ENCODE data around the gene MUC4. TPM values are rescaled to one million over a fixed set of nuclear protein-coding genes. Genes with fewer than 3 reads are reported as not detected.

MUC4 gene
- total and polyA plus RNA-seq, 3 experiments from 2014 or later = 0.24 to 0.35 TPM; not detected in 1

GRCh38 chr3:195805181-195805580 is 6.5 kb downstream of the MUC4 start:
- H3K4me3 ChIP-seq (ENCODE audit: low read length) = no peak overlapping the region
- POLR2A ChIA-PET = no interaction called here
- Mint-ChIP-seq H3K9me3 (no peaks in the 10 kb centered on the region), H3K27ac (no peak overlapping the region), H3K36me3 (peaks cover 0 to 4% (median 2%) of the 10 kb centered on the region in 3 donors), H3K27me3 (peaks cover 1 to 39% of the 10 kb centered on the region in 2 donors), H3K4me1 (peaks cover 38 to 41% (median 39%) of the 10 kb centered on the region in 3 donors), H3K4me3 (no peak overlapping the region)
- DNase-seq = no peak
- peaks cover 41% of the 10 kb centered on the region for H3K4me1 ChIP-seq (ENCODE audit: insufficient read depth, low read length)
- H3K27ac ChIP-seq (ENCODE audit: low read depth, low read length) = peak overlapping the region; percentile 62
- H3K36me3 ChIP-seq (ENCODE audit: insufficient read depth, low read length) = no peaks in the 10 kb centered on the region
- CTCF ChIA-PET = no interaction called here
- H3K27me3 ChIP-seq (ENCODE audit: insufficient read depth, low read length, poor library complexity, severe bottlenecking) = no peaks in the 10 kb centered on the region
- no peaks in the 10 kb centered on the region for H3K9me3 ChIP-seq (ENCODE audit: low read length)

GRCh38 chr3:195803289-195803908 is 8.3 kb downstream of the MUC4 start:
- DNase-seq = no peak
- Mint-ChIP-seq H3K9me3 (peaks cover 0 to 2% (median 0%) of the 10 kb centered on the region in 5 donors), H3K27me3 (peaks cover 1 to 35% of the 10 kb centered on the region in 2 donors), H3K27ac (peak overlapping the region in 1 of 8 donors; percentile 5), H3K4me1 (peaks cover 38 to 41% (median 39%) of the 10 kb centered on the region in 3 donors), H3K4me3 (peak overlapping the region in 4 of 7 donors; percentile 4 to 71 (median 39)), H3K36me3 (peaks cover 0 to 4% (median 2%) of the 10 kb centered on the region in 3 donors)
- Histone ChIP-seq H3K4me3 (ENCODE audit: low read length) (no peak overlapping the region), H3K27ac (ENCODE audit: low read depth, low read length) (peak overlapping the region; percentile 49), H3K36me3 (ENCODE audit: insufficient read depth, low read length) (no peaks in the 10 kb centered on the region), H3K9me3 (ENCODE audit: low read length) (no peaks in the 10 kb centered on the region), H3K4me1 (ENCODE audit: insufficient read depth, low read length) (peaks cover 41% of the 10 kb centered on the region), H3K27me3 (ENCODE audit: insufficient read depth, low read length, poor library complexity, severe bottlenecking) (no peaks in the 10 kb centered on the region)
- ChIA-PET POLR2A (no interaction called here), CTCF (no interaction called here)

- ChIA-PET POLR2A (no interaction called here), CTCF (no interaction called here)
- peaks cover 38 to 41% (median 39%) of the 10 kb centered on the region in 3 donors for H3K4me1 Mint-ChIP-seq
- peaks cover 0 to 4% (median 2%) of the 10 kb centered on the region in 3 donors for H3K36me3 Mint-ChIP-seq
- H3K9me3 ChIP-seq (ENCODE audit: low read length) = no peaks in the 10 kb centered on the region
- no peak for DNase-seq
- H3K36me3 ChIP-seq (ENCODE audit: insufficient read depth, low read length) = no peaks in the 10 kb centered on the region
- H3K27me3 ChIP-seq (ENCODE audit: insufficient read depth, low read length, poor library complexity, severe bottlenecking) = no peaks in the 10 kb centered on the region
- H3K27me3 Mint-ChIP-seq = peaks cover 1 to 35% of the 10 kb centered on the region in 2 donors
- H3K27ac ChIP-seq (ENCODE audit: low read depth, low read length) = peak overlapping the region; percentile 49
- no peak overlapping the region for H3K4me3 ChIP-seq (ENCODE audit: low read length)
- H3K9me3 Mint-ChIP-seq = peaks cover 0 to 2% (median 0%) of the 10 kb centered on the region in 5 donors
- H3K27ac Mint-ChIP-seq = peak overlapping the region in 2 of 8 donors; percentile 2 to 85
- peak overlapping the region in 5 of 7 donors; percentile 1 to 87 (median 36) for H3K4me3 Mint-ChIP-seq
- peaks cover 41% of the 10 kb centered on the region for H3K4me1 ChIP-seq (ENCODE audit: insufficient read depth, low read length)
These were observed 8.9 kb downstream of the MUC4 start for GRCh38 chr3:195802795-195803194.

GRCh38 chr3:195802261-195802701 is 9.4 kb downstream of the MUC4 start:
- CTCF ChIA-PET = no interaction called here
- peak overlapping the region in 4 of 8 donors; percentile 66 to 85 (median 76) for H3K27ac Mint-ChIP-seq
- H3K4me1 Mint-ChIP-seq = peaks cover 38 to 41% (median 39%) of the 10 kb centered on the region in 3 donors

GRCh38 chr3:195801251-195802183 is 10.2 kb downstream of the MUC4 start:
- no peak overlapping the region for H3K27ac ChIP-seq (ENCODE audit: low read depth, low read length)
- H3K4me1 ChIP-seq (ENCODE audit: insufficient read depth, low read length) = peaks cover 39% of the 10 kb centered on the region
- Mint-ChIP-seq H3K9me3 (peaks cover 0 to 2% (median 0%) of the 10 kb centered on the region in 5 donors), H3K27me3 (peaks cover 1 to 35% of the 10 kb centered on the region in 2 donors), H3K4me3 (peak overlapping the region in 3 of 7 donors; percentile 36 to 87 (median 71)), H3K27ac (peak overlapping the region in 4 of 8 donors; percentile 25 to 84 (median 52)), H3K4me1 (peaks cover 38 to 41% (median 39%) of the 10 kb centered on the region in 3 donors), H3K36me3 (peaks cover 0 to 4% (median 2%) of the 10 kb centered on the region in 3 donors)
- H3K4me3 ChIP-seq (ENCODE audit: low read length) = no peak overlapping the region
- POLR2A ChIA-PET = no interaction called here
- H3K36me3 ChIP-seq (ENCODE audit: insufficient read depth, low read length) = no peaks in the 10 kb centered on the region
- H3K27me3 ChIP-seq (ENCODE audit: insufficient read depth, low read length, poor library complexity, severe bottlenecking) = no peaks in the 10 kb centered on the region
- no peak for DNase-seq
- CTCF ChIA-PET = no interaction called here
- H3K9me3 ChIP-seq (ENCODE audit: low read length) = no peaks in the 10 kb centered on the region

More at GRCh38 chr3:195802261-195802701, 9.4 kb downstream of the MUC4 start:
- H3K27ac ChIP-seq (ENCODE audit: low read depth, low read length) = no peak overlapping the region
- no peaks in the 10 kb centered on the region for H3K27me3 ChIP-seq (ENCODE audit: insufficient read depth, low read length, poor library complexity, severe bottlenecking)
- Mint-ChIP-seq H3K9me3 (peaks cover 0 to 2% (median 0%) of the 10 kb centered on the region in 5 donors), H3K27me3 (peaks cover 1 to 35% of the 10 kb centered on the region in 2 donors), H3K36me3 (peaks cover 0 to 4% (median 2%) of the 10 kb centered on the region in 3 donors), H3K4me3 (peak overlapping the region in 4 of 7 donors; percentile 33 to 87 (median 54))
- peak in 2 of 5 donors; percentile 28 to 30 for DNase-seq
- peaks cover 41% of the 10 kb centered on the region for H3K4me1 ChIP-seq (ENCODE audit: insufficient read depth, low read length)
- no peaks in the 10 kb centered on the region for H3K36me3 ChIP-seq (ENCODE audit: insufficient read depth, low read length)
- no peaks in the 10 kb centered on the region for H3K9me3 ChIP-seq (ENCODE audit: low read length)
- peak overlapping the region; percentile 19 for H3K4me3 ChIP-seq (ENCODE audit: low read length)
- POLR2A ChIA-PET = no interaction called here

- POLR2A ChIA-PET = no interaction called here
- no peak for DNase-seq
- Mint-ChIP-seq H3K36me3 (peaks cover 0 to 2% (median 0%) of the 10 kb centered on the region in 3 donors), H3K27ac (peak overlapping the region in 1 of 8 donors; percentile 26), H3K27me3 (peaks cover 1 to 35% of the 10 kb centered on the region in 2 donors), H3K4me1 (peaks cover 35 to 40% (median 35%) of the 10 kb centered on the region in 3 donors), H3K9me3 (peaks cover 0 to 2% (median 0%) of the 10 kb centered on the region in 5 donors), H3K4me3 (no peak overlapping the region)
- H3K36me3 ChIP-seq (ENCODE audit: insufficient read depth, low read length) = no peaks in the 10 kb centered on the region
- H3K27ac ChIP-seq (ENCODE audit: low read depth, low read length) = no peak overlapping the region
- no peak overlapping the region for H3K4me3 ChIP-seq (ENCODE audit: low read length)
- H3K4me1 ChIP-seq (ENCODE audit: insufficient read depth, low read length) = peaks cover 33% of the 10 kb centered on the region
- no peaks in the 10 kb centered on the region for H3K27me3 ChIP-seq (ENCODE audit: insufficient read depth, low read length, poor library complexity, severe bottlenecking)
- H3K9me3 ChIP-seq (ENCODE audit: low read length) = no peaks in the 10 kb centered on the region
- CTCF ChIA-PET = no interaction called here
These were observed 11.5 kb downstream of the MUC4 start for GRCh38 chr3:195800240-195800639.

GRCh38 chr3:195796795-195797194 is 14.9 kb downstream of the MUC4 start:
- no peak for DNase-seq
- peaks cover 0 to 33% of the 10 kb centered on the region in 2 donors for H3K27me3 Mint-ChIP-seq
- no peaks in the 10 kb centered on the region for H3K36me3 Mint-ChIP-seq
- no peak overlapping the region for H3K4me3 Mint-ChIP-seq
- H3K4me3 ChIP-seq (ENCODE audit: low read length) = no peak overlapping the region
- H3K27me3 ChIP-seq (ENCODE audit: insufficient read depth, low read length, poor library complexity, severe bottlenecking) = no peaks in the 10 kb centered on the region
- H3K9me3 Mint-ChIP-seq = peaks cover 0 to 2% (median 0%) of the 10 kb centered on the region in 5 donors
- ChIA-PET CTCF (no interaction called here), POLR2A (no interaction called here)
- no peaks in the 10 kb centered on the region for H3K9me3 ChIP-seq (ENCODE audit: low read length)
- H3K27ac Mint-ChIP-seq = no peak overlapping the region
- no peak overlapping the region for H3K27ac ChIP-seq (ENCODE audit: low read depth, low read length)
- H3K4me1 Mint-ChIP-seq = peaks cover under 1 to 5% (median 5%) of the 10 kb centered on the region in 3 donors
- H3K36me3 ChIP-seq (ENCODE audit: insufficient read depth, low read length) = no peaks in the 10 kb centered on the region
- H3K4me1 ChIP-seq (ENCODE audit: insufficient read depth, low read length) = peaks cover 3% of the 10 kb centered on the region
